GM18507 (cell line): ENCODE data around the gene MAD1L1.

Experiments
- DNase-seq: peaks from one replicate; pipeline ENCODE4 v3.0.0; 2011; ENCODE audit warnings: low read depth; ENCODE audit not compliant: insufficient read length; ENCODE audit errors: extremely low spot score
- FAIRE-seq: peaks from 2 replicates; lab custom pipeline; 2011; peaks lifted over from hg19 to GRCh38; lab: Jason Lieb, UNC

The MAD1L1 gene

DNA sequence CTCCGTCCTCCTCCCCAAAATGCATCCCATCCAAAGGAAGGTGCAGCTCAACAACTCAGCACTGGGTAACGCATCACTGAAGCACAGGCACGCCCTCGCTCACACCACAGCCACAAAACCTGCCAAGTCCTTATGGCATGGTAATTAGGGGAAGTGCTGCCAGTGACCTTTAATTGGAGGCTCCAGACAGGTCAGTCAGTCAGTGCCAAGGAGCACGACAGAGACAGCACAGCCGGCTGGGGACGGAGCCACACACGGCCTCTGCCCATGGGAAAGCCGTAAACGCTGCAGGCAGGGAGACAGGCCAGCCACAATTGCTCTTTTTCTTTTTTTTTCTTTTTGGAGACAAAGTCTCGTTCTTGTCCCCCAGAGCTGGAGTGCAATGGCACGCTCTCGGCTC lies 146.5 kb downstream of the MAD1L1 start:
- FAIRE-seq (no peak), DNase-seq (no peak)

DNA sequence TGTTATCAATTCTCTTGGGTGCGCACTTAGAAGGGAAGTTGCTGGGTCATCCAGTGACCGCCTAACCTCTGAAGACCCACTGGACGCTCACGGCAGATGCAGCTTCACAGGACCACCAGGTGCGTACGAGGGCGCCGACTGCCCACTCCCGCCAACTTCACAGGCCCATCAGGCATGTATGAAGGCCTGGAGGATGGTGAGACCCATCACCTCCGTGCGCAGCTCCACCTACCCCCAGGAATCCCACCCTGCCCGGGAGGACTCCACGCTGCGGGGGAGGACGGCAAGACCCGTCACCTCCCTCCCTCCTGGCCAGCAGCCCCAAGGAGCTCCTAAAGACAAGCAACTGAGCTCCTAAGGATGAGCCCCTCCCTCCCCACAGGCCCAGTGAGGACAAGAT lies 146.9 kb downstream of the MAD1L1 start:
- DNase-seq (no peak), FAIRE-seq (no peak)

DNA sequence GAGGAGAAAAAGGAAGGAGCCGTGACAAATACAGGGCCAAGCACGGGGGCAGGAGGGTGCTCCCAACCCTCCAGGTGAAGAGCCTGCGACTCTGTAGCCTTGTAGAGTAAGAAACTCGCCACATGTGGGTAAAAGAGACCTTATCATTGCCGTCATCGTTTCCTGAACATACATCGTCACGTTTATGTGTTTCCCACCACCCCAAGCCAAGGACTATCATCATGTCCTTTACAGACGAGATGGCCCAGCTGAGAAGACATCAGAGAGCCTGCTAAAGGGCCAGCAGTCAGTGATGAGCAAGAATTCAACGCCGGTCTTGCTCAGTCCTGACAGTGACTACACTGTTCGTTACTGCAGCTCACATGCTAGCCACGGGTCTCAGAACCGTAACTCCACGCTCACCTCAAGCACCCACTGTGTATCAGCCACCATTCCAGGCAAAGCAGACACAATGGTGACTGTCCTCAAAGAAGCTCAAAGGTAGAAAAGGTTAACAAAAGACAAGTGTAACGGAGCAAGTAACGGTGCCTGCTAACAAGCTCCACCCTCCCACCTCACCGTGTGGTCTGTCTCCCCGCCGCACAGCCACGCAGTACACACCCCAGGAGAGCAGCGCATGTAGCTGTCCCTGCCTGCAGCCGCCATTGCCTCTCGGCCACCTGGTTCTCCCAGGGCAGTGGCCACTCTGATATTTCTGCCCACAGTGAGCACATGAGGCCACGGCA lies 147.8 kb downstream of the MAD1L1 start:
- DNase-seq = no peak
- FAIRE-seq = no peak

DNA sequence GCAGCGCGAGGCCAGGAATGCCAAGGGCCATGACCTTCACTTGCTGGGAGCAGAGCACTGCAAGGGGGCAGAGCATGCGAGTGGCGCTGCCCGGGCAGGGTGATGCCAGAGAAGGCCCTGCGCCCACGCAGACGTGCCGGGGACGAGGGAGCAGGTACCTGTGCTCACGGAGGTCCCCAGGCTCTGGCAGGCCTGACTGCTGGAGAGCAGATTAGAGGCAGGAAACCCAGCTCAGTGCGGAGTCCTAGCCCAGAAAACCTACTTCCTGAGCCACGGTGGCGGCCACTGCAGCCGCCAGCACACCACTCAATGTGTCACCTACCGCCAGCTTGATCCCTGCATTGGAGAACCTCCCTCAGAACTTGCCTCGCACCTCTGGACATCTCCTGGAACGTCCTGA lies 148.4 kb downstream of the MAD1L1 start:
- no peak for DNase-seq
- no peak for FAIRE-seq

DNA sequence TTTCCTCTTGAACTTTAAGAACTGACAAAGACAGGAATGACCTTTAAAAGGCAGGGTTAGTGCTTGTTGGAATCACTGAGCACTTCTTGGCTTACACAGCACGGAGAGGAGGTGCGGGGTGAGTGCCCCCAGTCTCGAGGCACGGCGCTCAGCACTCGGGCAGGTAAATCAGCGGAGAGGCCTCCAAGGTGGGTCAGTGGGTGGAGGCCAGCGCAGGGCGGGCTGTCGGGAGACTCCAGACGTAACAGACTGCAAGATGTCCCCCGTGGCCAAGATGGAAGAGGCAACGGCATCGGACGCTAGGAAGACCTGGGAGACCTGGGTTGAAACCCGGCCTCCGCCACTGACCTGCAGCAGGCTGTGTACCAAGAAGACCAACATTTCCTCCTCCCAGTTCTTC lies 149.4 kb downstream of the MAD1L1 start:
- FAIRE-seq = no peak
- DNase-seq = no peak

DNA sequence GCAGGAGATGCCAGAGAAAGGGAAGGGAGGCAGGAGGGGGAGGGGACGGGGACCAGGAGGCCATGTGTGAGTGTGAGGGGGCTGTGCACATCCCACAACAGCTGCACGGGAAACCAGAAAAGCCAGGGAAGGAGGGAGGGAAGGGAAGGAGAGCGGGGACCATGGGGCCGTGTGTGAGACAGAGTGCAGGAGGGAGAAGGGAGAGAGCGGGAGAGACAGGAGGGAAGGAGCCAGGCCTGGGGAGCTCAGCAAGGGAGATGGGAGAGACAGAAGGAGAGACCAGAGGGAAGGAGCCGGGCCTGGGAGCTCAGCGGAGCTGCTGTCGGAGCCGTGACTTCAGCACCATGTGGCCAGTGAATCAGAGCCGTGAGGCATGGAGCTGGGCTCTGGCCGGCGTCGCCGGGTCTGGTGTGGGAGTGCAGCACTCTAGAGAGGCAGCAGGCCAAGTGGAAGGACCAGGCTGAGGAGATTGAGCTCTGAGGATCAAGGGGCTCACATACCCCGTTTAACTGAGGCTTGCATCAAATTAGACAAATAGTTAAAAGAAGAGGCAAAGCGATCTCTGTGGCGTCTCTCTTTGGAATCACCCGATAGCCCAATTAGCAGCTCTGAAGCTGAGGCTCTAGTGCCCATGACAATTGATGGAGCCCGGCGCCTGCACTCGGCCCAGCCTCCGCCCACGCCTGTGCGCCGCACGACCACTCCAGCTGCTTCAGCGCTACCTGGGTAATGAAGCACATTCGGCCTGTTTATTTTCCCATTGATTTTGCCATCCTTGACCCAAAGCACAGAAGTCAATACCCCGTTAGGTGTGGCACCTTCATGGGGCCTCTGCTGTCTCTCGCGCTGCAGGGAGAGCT lies 150.4 kb downstream of the MAD1L1 start:
- DNase-seq (no peak), FAIRE-seq (no peak)

DNA sequence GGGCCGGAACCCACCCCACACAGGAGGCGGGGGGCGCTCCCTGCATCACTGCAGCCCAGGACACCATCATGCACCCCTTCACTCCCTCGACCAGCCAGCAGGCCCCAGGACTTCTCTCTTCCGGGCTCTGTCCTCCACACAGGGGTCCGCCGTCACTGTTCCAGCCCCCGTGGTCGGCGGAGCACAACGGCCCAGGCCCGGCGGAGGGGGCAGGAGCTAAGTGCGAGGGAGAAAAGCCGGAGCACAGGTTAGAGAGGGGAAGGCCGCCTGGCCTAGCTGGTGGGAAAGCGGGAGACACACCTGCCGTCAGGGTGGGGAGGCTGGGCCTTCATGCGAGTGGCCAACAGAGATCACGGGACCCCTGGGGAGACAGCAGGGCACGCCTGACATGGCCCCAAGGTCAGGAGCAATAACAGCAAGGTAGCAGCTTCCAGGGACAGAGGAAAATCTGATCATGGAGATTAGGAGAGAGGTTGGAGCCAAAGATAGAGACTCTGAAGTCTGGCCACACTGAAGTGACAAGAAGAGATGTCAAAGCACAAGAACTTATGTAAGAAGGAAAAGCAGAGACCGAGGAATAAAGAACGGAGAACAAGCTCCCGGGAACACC lies 151.1 kb downstream of the MAD1L1 start:
- no peak for DNase-seq
- no peak for FAIRE-seq

DNA sequence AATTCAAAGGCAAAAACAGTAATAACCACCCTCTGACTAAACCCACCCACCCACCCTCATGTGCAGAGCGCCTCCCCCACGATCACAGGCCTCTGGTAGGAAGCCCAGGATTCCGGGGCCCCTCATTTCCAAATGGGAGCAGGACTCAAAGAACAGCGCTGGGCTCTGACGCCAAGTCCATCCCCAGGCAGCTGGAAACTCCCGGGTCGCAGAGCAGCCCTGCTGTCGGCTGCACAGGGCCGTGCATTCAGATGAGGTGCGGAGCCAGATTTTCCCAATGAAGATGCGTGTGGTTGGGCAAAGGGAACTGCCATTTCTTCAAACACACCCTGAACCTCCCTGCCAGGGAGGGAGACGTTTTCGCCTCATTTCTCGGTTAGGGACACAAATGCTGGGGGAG lies 152.3 kb downstream of the MAD1L1 start:
- DNase-seq = no peak
- no peak for FAIRE-seq

DNA sequence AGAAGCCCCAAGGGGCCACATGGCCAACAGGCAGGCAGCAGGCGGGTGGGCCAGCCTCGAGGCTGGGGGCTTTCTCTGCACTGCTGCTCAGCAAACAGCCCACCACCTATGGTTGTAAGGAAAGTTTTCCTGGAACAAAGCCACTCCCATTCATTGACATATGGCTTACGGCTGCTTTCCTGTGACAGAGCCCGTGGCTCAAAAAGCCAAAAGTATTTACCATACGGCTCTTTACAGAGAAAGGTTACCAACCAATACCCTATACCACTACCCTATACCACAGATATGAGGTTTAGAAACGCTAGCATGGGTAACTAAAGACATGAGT lies 152.7 kb downstream of the MAD1L1 start:
- DNase-seq = no peak
- FAIRE-seq = no peak

DNA sequence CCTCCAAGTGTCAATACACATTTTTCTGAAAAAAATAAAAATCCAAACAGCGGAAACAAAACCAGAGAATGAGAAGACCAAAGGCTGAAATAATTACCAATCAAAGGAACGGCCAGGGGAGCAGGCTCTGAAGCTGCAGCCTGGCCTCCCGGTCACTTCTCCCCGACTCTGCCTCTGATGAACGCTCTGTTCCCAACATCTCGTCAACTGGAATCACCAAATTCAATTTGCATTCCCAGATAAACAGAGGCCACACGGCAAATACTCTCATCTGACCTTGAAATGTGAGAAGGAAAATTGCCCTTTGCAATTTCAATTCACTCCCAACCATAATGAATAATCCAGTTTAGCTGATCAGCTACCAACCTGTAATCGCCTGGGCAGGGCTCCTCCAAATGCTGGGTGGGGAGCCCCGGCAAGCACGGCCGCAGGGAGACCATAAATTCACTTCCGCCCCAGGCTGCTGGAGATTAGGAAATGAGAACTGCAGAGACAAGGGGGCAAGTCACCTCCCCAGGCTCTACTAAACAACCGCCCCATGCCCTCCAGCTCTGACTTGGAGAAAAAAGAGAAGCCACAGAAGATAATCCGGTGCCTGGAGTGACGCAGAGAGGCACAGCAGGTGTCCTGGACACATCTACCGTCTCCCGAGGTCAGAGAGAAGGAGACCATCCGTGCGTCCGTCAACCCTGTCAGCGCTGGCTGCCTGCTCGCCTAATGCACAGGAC lies 153.2 kb downstream of the MAD1L1 start:
- DNase-seq = no peak
- FAIRE-seq = no peak

DNA sequence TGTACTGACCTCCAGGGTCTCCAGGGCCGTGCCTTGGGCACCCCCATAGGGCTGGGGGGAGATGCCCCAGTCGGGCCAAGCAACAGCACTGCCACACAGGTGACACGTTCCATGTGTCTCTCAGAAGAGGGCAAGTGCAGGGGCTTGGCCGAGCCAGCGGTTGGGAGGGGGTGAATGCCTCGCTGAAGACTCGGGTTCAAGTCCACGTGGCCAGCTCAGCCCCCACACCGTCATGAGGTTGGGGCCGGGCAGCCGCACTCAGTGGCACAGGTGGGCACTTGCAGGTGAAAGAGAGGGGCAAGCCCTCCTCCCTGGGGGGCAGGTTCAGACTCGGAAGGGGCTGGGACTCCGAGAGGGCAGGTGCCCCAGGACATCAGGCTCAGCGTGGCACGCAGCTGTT lies 153.8 kb downstream of the MAD1L1 start:
- DNase-seq (no peak), FAIRE-seq (no peak)

DNA sequence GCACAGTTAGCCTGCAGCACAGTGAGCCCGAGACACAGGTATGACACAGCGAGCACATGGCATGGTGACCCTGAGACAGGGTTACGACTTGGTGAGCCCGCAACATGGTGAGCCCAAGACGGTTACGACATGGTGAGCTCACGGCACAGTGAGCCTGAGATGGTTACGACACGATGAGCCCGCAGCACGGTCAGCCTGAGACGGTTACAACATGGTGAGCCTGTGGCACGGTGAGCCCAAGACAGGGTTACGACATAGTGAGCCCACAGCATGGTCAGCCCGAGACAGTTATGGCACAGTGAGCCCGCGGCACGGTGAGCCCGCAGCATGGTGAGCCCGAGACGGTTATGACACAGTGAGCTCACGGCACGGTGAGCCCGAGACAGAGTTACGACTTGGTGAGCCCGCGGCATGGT lies 156.1 kb downstream of the MAD1L1 start:
- no peak for DNase-seq
- no peak for FAIRE-seq

DNA sequence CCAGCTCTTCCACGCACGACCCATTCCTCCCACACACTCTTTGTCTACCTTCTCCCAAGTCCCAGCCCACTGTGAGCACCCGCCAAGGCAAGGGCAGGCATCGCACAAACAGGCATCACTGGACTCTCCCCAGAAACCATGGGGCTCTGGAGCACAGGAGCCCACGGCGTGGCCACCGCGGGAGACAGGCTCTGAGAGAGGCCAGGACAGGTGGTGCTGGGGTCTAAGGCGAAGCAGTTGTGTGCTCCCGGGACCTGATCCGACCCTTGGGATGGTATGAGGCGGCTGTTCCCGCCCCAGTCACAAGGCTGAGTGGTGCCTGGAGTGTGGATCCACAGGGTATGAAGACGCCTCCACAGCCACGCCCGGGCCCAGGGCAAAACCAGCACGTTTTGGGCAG lies 156.9 kb downstream of the MAD1L1 start:
- FAIRE-seq (no peak), DNase-seq (no peak)

DNA sequence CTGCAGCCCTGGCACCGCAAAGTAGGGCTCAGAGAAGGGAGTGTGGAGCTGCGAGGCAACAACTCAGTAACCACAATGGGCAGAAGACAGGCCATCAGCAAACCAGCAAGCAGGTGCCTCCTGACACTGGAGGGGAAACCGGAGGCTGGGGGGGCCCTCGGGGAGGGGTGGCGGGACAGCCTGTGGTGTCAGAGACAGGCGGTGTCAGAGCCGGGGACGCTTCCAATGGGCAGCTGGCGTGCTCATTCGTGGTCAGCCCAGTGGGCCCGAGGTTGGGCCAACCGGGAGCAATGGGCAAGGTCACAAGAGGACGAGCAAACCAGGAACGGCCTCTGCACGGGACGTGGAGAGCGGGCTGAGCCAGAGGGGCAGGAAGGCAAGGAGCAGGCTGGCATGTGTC lies 158.1 kb downstream of the MAD1L1 start:
- FAIRE-seq (no peak), DNase-seq (no peak)

DNA sequence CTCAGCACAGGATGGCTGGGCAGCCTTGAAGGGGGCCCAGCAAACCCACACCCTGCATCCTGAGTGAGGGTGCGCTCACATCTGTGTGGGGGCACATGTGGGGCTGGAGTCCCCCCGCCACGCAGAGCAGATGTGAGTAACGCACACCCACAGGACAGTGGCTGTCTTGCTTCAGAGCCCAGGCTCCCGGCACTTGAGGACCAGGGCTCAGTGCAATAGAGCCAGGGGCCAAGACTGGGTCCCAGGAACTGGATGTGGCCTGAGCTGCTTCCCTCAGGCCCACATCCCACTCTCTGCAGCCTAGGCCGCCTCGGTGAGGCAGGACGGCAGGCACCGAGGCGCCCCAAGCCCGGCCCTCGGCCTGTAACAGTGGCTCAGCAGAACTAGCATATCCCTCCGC lies 159.9 kb downstream of the MAD1L1 start:
- no peak for FAIRE-seq
- DNase-seq = no peak

DNA sequence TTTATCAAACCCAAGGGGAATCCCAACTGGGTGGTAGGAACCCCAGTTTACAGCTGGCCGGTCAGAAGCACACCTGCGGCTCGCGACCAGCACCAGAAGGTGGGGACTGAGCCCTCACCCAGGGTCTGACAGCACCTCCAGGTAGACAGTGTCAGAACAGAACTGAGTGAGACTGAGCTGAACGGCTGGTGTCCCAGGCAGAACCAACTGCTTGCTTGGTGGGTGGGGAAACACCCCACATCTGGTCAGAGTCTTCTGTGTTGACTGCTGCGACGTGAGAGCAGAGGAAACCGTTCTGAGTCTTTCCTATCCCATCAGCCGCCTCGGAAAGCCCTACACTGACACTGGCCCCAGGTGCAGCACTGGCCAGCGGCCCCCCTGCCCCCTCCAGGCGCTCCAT lies 160.7 kb downstream of the MAD1L1 start:
- FAIRE-seq (peak; percentile 59), DNase-seq (peak; percentile 35)

DNA sequence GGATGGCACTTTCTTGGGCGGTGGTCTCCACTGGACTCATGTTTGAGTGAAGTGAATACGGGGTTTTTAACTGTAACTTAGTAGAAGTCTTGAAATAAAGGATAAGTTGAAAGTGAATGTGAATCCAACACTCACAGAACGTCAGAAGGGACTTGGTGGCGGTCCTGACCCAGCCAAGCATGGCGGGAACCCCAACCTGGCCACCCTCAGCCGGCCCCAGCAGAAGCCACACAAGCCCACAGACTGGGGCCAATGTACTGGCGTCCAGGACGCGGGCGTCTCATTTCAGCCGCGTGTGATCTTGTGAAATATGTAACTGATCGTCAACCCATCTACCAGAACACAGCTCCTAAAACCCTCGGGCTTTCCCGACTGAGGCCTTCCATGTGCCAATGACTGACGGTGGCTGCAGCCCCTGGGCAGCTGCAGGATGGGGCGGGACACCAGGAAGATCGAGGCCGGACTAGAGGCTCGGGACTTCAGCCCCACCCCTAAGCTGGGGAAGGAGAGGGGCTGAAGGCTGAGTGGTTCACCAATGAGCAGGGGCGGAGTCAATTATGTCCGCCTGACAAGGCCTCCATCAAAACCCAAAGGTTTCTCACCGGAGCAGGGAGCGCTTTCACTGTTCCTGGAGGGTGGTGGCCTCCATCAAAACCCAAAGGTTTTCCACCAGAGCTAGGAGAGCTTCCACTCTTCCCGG lies 161.5 kb downstream of the MAD1L1 start:
- no peak for DNase-seq
- FAIRE-seq = no peak

DNA sequence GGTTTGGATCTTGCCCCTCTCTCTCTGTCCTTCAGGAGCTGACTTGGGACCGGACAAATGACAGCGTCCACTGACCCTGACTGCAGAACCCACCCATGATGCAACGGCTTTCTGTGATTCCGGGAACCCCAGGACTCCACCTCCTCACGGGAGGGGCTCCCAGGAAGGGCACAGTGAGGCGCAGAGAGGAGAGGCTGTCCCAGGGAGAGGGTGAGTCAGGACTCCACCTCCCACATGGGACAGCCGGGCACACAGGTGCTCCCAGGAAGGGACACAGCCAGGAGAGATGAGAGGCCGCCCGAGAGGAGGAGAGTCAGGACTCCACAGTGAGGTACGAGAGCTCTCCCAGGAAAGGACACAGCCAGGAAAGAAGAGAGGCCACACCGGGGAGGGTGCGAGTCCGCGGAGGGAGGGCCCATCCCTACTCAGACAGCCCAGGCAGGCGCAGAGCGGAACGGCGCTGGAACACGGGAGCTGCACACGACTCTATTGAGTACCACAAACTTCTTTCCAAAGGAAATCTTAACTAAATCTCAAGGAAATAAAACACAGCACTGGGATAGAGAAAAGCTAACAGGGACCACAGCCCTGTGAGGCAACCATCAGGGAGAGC lies 162.5 kb downstream of the MAD1L1 start:
- no peak for DNase-seq
- FAIRE-seq = no peak

DNA sequence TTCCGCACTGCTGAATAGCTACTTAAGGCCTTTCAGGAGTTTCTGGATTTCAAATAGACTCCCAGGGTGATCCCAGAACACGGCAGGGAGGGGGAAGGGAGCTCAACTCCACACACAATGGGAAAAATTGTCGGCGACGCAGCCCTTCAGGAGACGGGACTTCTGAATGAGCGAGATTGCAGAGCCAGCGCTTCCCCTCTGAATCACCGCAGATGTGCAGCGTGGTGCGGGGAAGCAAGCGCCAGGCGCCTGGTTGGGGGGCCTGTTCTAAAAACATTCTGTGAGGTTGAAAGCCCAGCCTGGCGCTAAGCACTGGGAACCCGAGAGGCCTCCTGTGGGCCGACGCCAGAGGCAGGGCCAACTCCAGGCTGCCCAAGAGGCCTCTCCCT lies 163.3 kb downstream of the MAD1L1 start:
- FAIRE-seq (no peak), DNase-seq (no peak)
